Stimulated activated CD4-positive, alpha-beta T cell treated with anti-CD3 and anti-CD28 coated beads, TNF-alpha, amount 100 ng/mL, for 4 hours (primary cell): ENCODE measurements around the gene CHRD.
"Not testable (repeated sequence)": the region's sequence is repeated elsewhere in the genome, so short reads cannot be mapped to it uniquely, and the experiment has no call there.

ENCODE experiments used
- DNase-seq, 3 experiments: peaks; one replicate each; pipeline ENCODE4 v3.0.0-alpha.2; 2020; ENCODE audit warnings: low read depth in 3 of 3

The CHRD gene

DNA sequence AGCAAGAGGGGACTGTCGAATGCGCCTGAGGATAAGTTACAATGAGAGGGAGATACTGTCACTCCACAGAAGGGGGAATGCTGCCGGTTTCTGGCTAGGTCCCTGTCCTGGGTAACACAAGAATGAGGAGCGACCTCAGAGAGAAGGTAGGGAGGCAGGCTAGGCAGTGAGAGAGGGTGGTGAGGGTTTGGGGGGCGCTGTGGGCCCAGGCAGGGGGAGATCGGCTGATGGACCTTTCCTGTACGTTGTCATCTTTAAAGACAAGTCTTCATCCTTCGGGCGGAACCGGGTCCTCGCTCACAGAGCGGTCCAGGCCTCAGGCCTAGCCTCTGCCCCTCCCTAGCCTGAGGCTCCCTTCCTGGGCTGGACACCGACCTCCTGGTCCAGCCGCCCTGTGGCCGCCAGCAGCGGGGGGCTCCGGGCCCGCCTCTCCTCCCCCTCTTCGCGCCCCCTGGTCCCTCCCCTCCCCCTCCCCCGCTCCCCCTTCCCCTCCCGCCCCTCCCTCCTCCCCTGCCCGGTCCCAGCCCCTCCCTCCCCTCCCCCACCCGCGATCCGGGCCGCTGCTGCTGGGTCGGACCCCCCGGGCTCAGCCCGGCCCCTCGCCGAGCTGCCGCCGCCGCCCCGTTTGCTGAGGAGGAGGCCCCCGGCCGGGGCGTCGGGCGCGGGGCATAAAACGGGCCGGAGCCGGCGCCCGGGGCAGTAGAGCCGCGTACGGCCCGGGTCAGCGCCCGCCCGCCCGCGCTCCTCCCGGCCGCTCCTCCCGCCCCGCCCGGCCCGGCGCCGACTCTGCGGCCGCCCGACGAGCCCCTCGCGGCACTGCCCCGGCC lies at the start of gene CHRD:
Gene CHRD (plus strand): TSS at position 697 of the 827 bp plus-strand sequence. CDS start 265 bp downstream, outside the sequence.
- no peak for DNase-seq

DNA sequence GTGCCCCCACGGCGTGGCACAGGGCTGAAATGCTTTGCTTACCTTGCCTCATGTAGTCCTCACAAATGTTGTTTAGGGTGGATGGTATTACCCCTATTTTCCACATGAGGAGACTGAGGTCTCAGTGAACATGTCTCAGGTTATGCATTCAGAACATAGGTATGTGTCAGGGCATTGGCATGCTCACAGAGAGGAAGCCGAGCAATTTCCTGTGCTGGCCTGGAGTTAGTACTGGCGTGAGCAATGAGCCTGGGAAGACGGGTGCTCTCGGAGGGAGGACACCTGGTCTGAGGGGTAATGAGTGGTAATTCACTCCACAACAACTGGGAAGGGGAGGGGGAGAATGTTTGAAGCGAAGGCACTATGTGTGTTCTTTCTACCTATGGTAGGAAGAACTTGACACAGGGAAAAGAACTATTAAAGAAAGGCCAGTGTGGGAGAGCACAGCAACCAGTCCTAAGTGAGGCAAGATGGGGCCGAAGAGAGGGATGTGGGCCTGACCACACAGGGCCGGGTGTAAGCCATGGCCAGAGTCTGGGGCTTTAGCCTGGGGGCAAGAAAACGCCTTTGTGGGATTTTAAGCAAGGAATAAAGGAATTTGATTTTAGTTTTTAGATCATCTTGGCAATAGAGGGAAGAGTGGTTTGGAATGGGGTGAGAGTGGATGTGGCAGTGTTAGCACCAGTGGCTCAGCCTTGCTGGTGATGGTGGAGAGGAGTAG lies 47.3 kb upstream of the CHRD start:
- no peak for DNase-seq

DNA sequence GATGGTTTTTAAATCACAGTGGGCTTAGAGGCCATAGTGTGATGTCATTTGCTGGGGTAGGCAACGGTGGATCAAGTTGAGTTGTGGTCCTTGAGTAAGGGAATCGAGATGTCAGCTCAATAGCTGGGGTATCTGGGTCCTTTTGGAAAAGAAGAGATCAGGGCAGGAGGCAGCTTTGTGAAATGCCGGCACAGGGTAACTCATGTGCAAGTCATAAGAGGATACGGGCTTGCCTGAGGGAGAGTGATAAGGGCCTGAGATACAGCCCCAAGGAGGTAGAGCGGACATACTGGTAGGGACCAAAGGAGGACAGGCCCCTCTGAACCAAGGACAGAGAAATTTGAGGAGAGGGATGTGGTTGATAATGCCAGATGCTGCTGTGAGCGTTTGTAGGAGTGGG lies 46.7 kb upstream of the CHRD start:
- no peak for DNase-seq

DNA sequence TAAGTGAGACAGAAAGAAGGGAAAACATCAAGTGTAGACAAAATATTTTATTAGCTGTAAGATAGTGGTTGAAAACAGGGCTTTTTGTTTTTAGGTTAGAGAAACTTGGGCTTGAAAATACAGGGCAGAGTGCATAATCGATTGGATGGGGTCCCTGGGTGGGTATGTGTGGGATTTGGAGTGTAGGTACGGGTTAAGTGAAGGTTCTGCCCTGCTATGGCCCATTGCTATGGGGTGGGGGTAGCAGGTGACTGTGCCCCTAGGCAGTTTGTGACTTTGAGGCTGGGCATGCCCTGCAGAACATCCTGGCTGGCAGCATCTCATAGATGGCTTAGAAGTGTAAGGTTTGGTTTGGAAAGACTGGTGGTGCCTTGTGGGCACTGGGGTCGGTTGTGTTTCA lies 46.2 kb upstream of the CHRD start:
- DNase-seq, result no peak

DNA sequence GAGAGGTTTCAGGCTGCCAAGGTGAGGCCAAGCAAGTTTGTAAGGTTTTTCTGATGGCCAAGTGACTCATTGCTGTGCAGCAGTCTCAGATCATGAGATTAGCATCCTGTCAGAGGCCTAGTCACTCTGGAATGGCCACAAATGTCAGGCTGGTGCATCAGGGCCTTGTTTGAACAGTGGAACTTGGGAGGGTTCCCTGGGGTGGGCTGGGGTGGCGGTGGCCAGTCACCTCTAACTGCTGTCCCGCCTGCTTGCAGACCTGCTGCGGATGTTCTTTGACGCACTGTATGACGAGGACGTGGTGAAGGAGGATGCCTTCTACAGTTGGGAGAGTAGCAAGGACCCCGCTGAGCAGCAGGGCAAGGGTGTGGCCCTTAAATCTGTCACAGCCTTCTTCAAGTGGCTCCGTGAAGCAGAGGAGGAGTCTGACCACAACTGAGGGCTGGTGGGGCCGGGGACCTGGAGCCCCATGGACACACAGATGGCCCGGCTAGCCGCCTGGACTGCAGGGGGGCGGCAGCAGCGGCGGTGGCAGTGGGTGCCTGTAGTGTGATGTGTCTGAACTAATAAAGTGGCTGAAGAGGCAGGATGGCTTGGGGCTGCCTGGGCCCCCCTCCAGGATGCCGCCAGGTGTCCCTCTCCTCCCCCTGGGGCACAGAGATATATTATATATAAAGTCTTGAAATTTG lies 45.2 kb upstream of the CHRD start:
- no peak for DNase-seq

DNA sequence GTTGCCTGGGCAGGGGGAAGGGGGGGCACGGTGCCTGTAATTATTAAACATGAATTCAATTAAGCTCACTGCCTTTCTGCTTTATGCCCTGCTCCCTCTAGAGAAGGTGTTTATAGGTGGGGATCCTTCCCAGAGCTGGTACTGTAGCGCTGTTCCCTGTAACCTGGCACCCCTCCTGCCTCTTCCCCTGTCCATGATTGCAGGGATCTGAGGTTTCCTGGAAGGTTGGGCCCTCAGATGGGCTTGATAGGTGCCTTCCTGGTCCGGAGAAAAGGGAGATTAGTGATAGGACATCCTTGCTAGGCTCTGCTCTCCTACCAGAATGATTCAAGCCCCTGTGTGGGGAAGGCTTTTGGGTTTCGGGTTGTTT lies 44.6 kb upstream of the CHRD start:
- no peak for DNase-seq

DNA sequence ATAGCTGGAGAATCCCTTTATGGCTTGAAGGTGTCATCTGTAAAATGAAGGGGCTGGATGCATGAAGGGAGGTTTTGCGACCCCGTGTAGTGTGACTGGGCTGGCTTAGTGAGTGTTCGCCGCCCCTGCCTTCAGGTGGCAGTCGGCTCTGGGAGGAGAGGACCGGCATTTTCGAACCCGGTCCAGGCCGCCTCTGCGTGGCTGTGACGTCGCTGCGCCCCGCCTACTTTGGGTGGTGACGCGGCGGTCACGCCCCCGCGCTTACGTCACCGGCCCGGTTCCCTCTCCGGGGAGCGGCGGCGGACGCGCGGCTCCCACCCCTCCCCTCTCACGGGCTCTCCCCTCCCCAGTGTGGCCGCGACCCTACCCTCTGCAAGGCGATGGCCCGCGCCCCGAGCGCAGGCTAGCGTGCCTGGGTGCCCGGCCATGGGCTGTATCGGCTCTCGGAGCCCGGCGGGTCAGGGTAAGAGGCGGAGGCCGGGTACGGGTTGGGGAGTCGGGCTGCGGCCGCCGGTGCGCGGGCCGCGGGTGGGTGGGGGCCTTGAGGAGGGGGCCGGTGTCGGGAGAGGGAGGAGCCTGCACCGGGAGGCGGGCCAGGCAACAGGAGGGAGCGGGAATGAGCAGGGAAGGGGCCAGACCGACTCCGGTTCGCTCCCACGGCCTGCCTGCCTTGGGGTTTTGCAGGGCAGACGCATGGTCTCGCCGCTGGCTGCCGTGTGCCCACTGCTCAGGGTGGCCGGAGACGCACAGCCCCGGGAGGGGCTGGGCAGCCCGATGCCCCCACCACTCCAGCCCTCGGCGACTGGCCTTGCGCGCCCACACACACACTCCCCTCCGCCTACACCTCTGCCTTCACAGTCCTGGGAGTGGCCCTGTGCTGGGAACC lies 44.0 kb upstream of the CHRD start:
- DNase-seq, result peak; percentile 80 to 91 (median 85)

DNA sequence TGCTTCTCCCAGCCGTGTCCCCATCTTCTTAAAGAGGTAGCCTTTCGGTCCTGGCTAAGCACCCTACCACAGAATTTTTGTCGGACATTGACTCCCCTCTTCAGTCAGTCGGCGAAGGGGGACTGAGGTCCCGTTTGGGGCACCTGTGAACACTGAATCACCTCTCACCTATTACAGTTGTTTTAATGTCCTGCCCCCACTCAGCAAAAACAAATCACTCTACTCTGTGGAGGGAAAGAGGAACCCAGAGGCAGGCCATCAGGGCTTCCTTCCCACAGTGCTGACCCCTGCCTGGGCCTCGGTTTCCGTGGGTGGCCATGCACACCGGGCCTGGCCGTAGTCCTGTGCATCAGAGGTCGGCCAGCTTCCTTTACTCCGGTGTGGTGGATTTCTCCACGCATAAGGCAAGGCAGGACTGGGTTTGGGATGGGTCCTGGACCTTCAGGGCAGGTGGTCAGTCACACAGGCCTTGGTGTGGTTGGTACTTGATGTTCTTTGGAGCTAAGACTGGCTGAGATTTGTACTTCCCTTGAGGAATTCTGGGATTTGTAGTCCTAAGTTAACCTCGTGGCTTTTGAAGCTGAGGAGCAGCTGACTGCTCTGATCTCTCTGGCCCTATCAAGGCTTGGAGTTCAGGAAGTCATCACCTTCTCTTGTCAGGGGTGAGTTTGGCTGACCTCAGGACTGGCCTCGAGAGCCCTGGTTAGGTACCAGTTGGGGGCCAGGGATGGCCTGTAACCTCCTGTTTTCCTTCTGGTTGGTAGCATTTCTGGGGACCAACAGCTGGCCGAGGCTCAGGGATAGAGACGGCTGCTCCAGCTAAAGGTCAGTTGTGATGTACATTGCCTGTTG lies 43.1 kb upstream of the CHRD start:
- no peak for DNase-seq

DNA sequence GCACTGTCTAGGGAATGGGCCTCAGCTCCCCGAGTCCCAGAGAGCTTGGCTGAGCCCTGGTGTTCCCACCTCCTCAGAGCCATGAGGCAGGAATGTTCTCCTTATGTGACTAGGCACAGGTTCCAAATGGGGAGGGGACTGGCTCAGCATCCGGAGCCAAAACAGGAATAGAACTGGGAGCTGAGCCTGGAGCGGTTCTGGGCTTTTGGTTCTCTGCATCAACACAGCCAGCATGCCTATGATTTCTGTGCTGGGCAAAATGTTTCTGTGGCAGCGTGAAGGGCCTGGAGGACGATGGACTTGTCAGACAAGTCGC lies 42.5 kb upstream of the CHRD start, which contains the start of gene FAM131A:
Gene FAM131A (plus strand): TSS at position 202 of the 316 bp plus-strand sequence. CDS start 31 bp downstream, at position 233.
- DNase-seq, result no peak

DNA sequence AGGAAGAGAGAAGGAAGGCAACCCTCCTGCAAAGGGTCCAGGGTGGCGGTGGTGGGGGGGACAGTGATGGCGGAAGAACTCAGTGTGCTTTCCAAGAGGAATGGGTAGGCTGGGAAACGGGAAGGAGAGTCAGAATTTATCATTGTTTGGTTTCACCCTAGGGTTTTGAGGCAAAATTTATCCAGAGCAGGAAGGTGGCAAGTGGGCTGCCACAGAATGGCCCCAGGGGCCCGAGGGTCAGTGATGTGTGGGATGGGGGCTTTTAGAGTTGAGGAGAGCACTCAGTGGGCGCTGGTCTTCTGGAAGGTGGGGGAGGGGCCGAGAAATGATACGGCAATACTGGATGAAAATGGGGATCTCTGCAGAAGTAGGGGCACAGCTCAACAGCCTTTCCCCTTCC lies 41.9 kb upstream of the CHRD start:
- no peak for DNase-seq

DNA sequence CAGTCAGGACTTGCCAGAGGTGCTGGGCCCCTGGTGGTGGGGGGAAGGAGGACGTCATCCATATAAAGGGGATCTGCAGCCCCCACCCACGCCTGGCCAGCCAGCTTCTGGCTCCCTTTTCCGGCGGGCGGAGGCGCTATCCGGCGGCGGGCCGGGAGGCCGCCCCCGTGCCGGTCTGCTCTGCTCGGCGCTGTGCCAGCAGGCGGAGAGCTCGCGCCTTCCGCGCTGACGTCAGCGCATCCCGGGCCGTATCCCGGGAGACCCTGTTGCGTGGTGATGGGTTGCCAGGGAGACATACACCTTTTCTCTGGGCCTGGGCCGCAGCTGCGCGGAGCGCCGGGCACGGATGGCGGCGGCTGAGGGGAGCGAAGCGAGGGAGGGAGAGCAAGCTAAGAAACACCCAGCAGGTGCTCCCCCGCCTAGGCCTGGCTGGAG lies 41.3 kb upstream of the CHRD start:
- DNase-seq, result no peak

DNA sequence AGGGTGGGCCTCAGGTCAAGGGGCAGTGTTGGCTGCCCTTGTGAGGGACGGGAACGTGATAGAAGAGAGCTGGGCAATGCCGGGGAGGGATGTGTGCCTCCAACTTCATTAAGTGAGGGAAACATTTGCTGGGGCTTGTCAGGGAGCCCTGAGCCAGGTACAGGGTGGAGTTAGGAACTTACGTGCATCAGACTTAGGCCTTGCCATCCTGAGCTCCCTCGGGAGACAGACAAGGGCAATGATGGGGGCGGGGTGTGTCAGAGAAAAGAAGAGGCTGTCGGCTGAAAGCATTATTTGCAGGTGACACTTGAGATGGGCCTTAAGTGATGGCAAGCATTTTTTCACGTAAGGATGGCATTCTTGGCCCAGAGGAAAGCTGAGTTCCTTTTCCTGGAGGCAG lies 40.9 kb upstream of the CHRD start:
- DNase-seq, result no peak

DNA sequence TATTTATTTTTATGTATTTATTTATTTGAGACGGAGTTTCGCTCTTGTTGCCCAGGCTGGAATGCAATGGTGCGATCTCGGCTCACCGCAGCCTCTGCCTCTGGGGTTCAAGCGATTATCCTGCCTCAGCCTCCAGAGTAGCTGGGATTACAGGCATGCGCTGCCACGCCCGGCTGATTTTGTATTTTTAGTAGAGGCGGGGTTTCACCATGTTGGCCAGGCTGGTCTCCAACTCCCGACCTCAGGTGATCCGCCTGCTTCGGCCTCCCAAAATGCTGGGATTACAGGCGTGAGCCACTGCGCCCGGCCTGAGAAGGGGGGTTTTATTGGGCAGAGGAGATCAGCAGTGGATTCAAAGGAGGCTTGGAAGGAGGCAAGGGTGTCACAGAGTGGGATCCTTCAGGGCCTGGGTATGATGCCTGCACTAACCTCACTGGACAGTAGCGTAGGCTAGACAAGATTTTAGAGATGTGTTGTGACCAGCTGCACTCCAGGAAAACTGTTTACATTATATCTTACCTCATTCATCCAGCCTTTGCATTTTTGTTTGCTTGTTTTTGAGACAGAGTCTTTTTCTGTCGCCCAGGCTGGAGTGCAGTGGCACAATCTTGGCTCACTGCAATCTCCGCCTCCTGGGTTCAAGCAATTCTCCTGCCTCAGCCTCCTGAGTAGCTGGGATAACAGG lies 40.3 kb upstream of the CHRD start:
- not testable (repeated sequence) for DNase-seq

DNA sequence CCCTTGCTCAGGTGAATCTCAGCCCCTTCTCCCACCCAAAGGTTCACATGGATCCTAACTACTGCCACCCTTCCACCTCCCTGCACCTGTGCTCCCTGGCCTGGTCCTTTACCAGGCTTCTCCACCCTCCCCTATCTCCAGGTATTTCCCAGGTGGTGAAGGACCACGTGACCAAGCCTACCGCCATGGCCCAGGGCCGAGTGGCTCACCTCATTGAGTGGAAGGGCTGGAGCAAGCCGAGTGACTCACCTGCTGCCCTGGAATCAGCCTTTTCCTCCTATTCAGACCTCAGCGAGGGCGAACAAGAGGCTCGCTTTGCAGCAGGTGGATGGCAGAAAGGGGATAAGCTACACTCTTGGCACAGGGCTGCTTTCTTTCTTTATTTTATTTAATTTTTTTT lies 37.9 kb upstream of the CHRD start:
- DNase-seq, result no peak

DNA sequence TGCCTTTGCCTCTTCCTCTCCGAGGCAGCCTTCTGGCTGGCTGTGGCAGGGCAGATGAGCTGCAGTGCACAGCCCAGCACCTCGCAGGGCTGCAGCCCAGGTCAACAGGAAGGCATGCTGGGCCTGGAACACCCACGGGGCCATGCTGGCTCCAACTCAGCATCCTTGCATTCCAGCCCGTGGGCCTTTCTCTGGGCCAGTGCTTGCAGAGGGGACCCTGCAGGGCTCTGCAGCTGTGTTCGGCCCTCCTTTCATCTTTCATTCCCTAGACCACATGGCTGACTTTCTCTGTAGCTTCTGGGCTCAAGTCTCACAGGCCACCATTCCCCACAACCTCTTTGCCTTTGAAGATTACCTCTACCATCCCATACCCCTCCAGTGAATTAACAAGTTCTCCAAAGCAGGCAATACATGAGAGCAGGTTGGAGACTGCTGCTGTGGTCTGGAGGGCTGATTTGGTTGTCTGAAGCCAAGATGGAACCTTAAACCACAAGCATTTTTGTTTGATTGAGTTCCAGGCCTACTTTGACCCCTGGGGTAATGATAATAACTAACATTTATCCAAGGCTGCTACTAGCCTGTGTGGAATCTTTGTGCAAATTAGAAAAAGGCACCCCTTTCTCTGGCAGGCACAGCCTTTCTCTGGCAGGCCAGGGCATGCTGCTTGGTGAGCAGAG lies 36.5 kb upstream of the CHRD start:
- DNase-seq, result no peak

DNA sequence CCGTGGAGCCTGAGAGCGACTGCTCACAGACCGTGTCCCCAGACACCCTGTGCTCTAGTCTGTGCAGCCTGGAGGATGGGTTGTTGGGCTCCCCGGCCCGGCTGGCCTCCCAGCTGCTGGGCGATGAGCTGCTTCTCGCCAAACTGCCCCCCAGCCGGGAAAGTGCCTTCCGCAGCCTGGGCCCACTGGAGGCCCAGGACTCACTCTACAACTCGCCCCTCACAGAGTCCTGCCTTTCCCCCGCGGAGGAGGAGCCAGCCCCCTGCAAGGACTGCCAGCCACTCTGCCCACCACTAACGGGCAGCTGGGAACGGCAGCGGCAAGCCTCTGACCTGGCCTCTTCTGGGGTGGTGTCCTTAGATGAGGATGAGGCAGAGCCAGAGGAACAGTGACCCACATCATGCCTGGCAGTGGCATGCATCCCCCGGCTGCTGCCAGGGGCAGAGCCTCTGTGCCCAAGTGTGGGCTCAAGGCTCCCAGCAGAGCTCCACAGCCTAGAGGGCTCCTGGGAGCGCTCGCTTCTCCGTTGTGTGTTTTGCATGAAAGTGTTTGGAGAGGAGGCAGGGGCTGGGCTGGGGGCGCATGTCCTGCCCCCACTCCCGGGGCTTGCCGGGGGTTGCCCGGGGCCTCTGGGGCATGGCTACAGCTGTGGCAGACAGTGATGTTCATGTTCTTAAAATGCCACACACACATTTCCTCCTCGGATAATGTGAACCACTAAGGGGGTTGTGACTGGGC lies 35.1 kb upstream of the CHRD start:
- no peak for DNase-seq

DNA sequence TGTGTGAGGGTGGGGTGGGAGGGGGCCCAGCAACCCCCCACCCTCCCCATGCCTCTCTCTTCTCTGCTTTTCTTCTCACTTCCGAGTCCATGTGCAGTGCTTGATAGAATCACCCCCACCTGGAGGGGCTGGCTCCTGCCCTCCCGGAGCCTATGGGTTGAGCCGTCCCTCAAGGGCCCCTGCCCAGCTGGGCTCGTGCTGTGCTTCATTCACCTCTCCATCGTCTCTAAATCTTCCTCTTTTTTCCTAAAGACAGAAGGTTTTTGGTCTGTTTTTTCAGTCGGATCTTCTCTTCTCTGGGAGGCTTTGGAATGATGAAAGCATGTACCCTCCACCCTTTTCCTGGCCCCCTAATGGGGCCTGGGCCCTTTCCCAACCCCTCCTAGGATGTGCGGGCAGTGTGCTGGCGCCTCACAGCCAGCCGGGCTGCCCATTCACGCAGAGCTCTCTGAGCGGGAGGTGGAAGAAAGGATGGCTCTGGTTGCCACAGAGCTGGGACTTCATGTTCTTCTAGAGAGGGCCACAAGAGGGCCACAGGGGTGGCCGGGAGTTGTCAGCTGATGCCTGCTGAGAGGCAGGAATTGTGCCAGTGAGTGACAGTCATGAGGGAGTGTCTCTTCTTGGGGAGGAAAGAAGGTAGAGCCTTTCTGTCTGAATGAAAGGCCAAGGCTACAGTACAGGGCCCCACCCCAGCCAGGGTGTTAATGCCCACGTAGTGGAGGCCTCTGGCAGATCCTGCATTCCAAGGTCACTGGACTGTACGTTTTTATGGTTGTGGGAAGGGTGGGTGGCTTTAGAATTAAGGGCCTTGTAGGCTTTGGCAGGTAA lies 34.3 kb upstream of the CHRD start:
- no peak for DNase-seq
